Endodermal cell (in vitro differentiated cells): Measurements from ENCODE around the gene RAN. TPM values are rescaled to one million over a fixed set of nuclear protein-coding genes. Genes with fewer than 3 reads are reported as not detected.

Experiments
- DNase-seq: peaks from one replicate; pipeline ENCODE4 v3.0.0-alpha.2; 2017
- H3K27ac ChIP-seq: 2 replicates; pipeline ENCODE4 v1.5.1; 2013; ENCODE audit warnings: mild to moderate bottlenecking, low read depth, low read length, moderate library complexity
- H3K27me3 ChIP-seq: 2 replicates; pipeline ENCODE4 v1.6.1; 2013; ENCODE audit warnings: mild to moderate bottlenecking, low read length, moderate library complexity; ENCODE audit not compliant: insufficient read depth, control insufficient read depth, poor library complexity, severe bottlenecking
- H3K36me3 ChIP-seq: 2 replicates; pipeline ENCODE4 v1.7.0; 2013; ENCODE audit warnings: mild to moderate bottlenecking, low read length, moderate library complexity; ENCODE audit not compliant: control insufficient read depth, insufficient read depth
- H3K4me1 ChIP-seq: one replicate; pipeline ENCODE4 v1.7.0; 2013; ENCODE audit warnings: low read length; ENCODE audit not compliant: control insufficient read depth, insufficient read depth
- H3K4me3 ChIP-seq: 2 replicates; pipeline ENCODE4 v1.5.1; 2013; ENCODE audit warnings: mild to moderate bottlenecking, low read length, moderate library complexity
- H3K9ac ChIP-seq: 2 replicates; pipeline ENCODE4 v1.6.1; 2013; ENCODE audit warnings: mild to moderate bottlenecking, low read length, moderate library complexity; ENCODE audit not compliant: poor library complexity, severe bottlenecking; ENCODE audit errors: extremely low read depth
- H3K9me3 ChIP-seq: 2 replicates; pipeline ENCODE4 v1.6.1; 2013; ENCODE audit warnings: mild to moderate bottlenecking, low read length, moderate library complexity; ENCODE audit not compliant: control insufficient read depth
- H3K27ac Mint-ChIP-seq: 2 replicates; pipeline ENCODE4 v1.8.0; 2020; ENCODE audit warnings: mixed read lengths
- H3K27me3 Mint-ChIP-seq: 2 replicates; pipeline ENCODE4 v1.8.0; 2021; ENCODE audit warnings: mild to moderate bottlenecking, mixed read lengths; ENCODE audit not compliant: insufficient read depth
- H3K36me3 Mint-ChIP-seq: 2 replicates; pipeline ENCODE4 v1.8.0; 2020; ENCODE audit warnings: low read depth, mixed read lengths
- H3K4me1 Mint-ChIP-seq: 2 replicates; pipeline ENCODE4 v1.8.0; 2020; ENCODE audit warnings: mixed read lengths
- H3K4me3 Mint-ChIP-seq: 2 replicates; pipeline ENCODE4 v1.8.0; 2020; ENCODE audit warnings: mild to moderate bottlenecking, moderate library complexity, mixed read lengths
- H3K9me3 Mint-ChIP-seq: 2 replicates; pipeline ENCODE4 v1.8.0; 2020; ENCODE audit warnings: mild to moderate bottlenecking, mixed read lengths
- CTCF ChIP-seq: fragments of 200-600 bp; sonication (generic); conservative IDR thresholded peaks from 2 replicates; pipeline ENCODE4 v1.5.0; 2021; ENCODE audit warnings: antibody characterized with exemption, mild to moderate bottlenecking
- WGBS, 2 experiments: methylation state at CpG; one replicate each; pipeline versions ENCODE4 v1.1.5 to v1.1.7; 2013; ENCODE audit warnings: missing lambda C conversion rate in 2 of 2, mixed read lengths in 1 of 2; ENCODE audit not compliant: insufficient coverage in 1 of 2, insufficient read length in 1 of 2; 5-methylcytosine and 5-hydroxymethylcytosine counted together
- total RNA-seq, 2 donors: library from RNA; stranded (reverse); fragmentation: NEBNext Ultra II Directional in 1 of 2; extraction: Animal tissue kit (Norgen Biotek cat#: 25700) in 1 of 2; gene quantifications; 2 replicates in 1 of 2; 3 replicates in 1 of 2; pipeline ENCODE4 v1.2.1, GENCODE V29; 2021

RAN gene
- total RNA-seq, 2 donors from 2014 or later = 1,323 to 1,383 TPM

- WGBS, 2 experiments = 72 to 83% methylated on average over 7 to 21 of the region's 21 CpGs
- Mint-ChIP-seq H3K27me3 (no peaks in the 10 kb centered on the region), H3K4me3 (no peak overlapping the region), H3K9me3 (no peaks in the 10 kb centered on the region), H3K27ac (peak overlapping the region; percentile 77), H3K4me1 (peaks cover 19% of the 10 kb centered on the region), H3K36me3 (peaks cover 19% of the 10 kb centered on the region)
- peaks cover 38% of the 10 kb centered on the region for H3K36me3 ChIP-seq
- no peak overlapping the region for H3K9ac ChIP-seq
- H3K27me3 ChIP-seq = no peaks in the 10 kb centered on the region
- H3K9me3 ChIP-seq = no peaks in the 10 kb centered on the region
- peaks cover 7% of the 10 kb centered on the region for H3K4me1 ChIP-seq
- DNase-seq = peak; percentile 96
- no peak overlapping the region for H3K4me3 ChIP-seq
- peak; percentile 97 for TF ChIP-seq CTCF
- H3K27ac ChIP-seq = no peak overlapping the region
Measured at GRCh38 chr12:130826151-130826801, 45.6 kb upstream of the RAN start.

DNA sequence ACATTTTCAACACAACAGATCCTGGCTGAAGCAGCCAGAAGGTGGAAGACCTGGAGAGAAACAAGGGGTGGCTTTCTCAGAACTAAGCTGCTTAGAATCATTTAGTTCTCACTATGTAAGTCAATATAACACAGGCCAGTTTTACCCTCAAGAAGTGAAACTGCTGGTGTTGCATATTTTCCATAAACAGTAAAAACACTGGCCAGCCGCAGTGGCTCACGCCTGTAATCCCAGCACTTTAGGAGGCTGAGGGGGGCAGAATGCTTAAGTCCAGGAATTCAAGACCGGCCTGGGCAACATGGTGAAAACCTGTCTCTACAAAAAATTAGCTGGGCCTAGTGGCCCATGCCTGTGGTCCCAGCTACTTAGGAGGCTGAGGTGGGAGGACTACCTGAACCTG, 44.4 kb upstream of the RAN start:
- H3K9me3 Mint-ChIP-seq = no peaks in the 10 kb centered on the region
- WGBS, 2 experiments = 95 to 98% methylated on average over 3 of the region's 3 CpGs
- H3K27ac ChIP-seq = no peak overlapping the region
- TF ChIP-seq CTCF = no peak
- no peak overlapping the region for H3K4me3 Mint-ChIP-seq
- H3K36me3 ChIP-seq = peaks cover 32% of the 10 kb centered on the region
- no peaks in the 10 kb centered on the region for H3K27me3 Mint-ChIP-seq
- H3K4me1 ChIP-seq = peaks cover 7% of the 10 kb centered on the region
- H3K36me3 Mint-ChIP-seq = peaks cover 17% of the 10 kb centered on the region
- H3K27ac Mint-ChIP-seq = no peak overlapping the region
- H3K4me1 Mint-ChIP-seq = peaks cover 19% of the 10 kb centered on the region
- DNase-seq = peak; percentile 33
- H3K4me3 ChIP-seq = no peak overlapping the region
- no peak overlapping the region for H3K9ac ChIP-seq
- no peaks in the 10 kb centered on the region for H3K9me3 ChIP-seq
- no peaks in the 10 kb centered on the region for H3K27me3 ChIP-seq

- Histone ChIP-seq H3K4me1 (peaks cover 7% of the 10 kb centered on the region), H3K36me3 (peaks cover 19% of the 10 kb centered on the region), H3K9ac (no peak overlapping the region), H3K27ac (no peak overlapping the region), H3K9me3 (no peaks in the 10 kb centered on the region), H3K27me3 (no peaks in the 10 kb centered on the region), H3K4me3 (no peak overlapping the region)
- Mint-ChIP-seq H3K4me1 (peaks cover 22% of the 10 kb centered on the region), H3K27me3 (no peaks in the 10 kb centered on the region), H3K9me3 (no peaks in the 10 kb centered on the region), H3K36me3 (peaks cover 4% of the 10 kb centered on the region), H3K27ac (peak overlapping the region; percentile 26), H3K4me3 (no peak overlapping the region)
- WGBS, 2 experiments = 94 to 100% methylated on average over 4 to 8 of the region's 8 CpGs
- DNase-seq = peak; percentile 65
- TF ChIP-seq CTCF = no peak
Measured at GRCh38 chr12:130828895-130829294, 43.0 kb upstream of the RAN start.
